HG03159 (cell line): Measurements from ENCODE around the gene DDX39B.
"Not testable (repeated sequence)": the region's sequence is repeated elsewhere in the genome, so short reads cannot be mapped to it uniquely, and the experiment has no call there.

Experiments
- ATAC-seq: cut with Tn5 transposase; IDR thresholded peaks from one replicate; pipeline ENCODE4 v1.9.1; 2021; ENCODE audit warnings: mild to moderate bottlenecking, moderate library complexity; ENCODE audit not compliant: unreplicated experiment

DDX39B gene

DNA sequence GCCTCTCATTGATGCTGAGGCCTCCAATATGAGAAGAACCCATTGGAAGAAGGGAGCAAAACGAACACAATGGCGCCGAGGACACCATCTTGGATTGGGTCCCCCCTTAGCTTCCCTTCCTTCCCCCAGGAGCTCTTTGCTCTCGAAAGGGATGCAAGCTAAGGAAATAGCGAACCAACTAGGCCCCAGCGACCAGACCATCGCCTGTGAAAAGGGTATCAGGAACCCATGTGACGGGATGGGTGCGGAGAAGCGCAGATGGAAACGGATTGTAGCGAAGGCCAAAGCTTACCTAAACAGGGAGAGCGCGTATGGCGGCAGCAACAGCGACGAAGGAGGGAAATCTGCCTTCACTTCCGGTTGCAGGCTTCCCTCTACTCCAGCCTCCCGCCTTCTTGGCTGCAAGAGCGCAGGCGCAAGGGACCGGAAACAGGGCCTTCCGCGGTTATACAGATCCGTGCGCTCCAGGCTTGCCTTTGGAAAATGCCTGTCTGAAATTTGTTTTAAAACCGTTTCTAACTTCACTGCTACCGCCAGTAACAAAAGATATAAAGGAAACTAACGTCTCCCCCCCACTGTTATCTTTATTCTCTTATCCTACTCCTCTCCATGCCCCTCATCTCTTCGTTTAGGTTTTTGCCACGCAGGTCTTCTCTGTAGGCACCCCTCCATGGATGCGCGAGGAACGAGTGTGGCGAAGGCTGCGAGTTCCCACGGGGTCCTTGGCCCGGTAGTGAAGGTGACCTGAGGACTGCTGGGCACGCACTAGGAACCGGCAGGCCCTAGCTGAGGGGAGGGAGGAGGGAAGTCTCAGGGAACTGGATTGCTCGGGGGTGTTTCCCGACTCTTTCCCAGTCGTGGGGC lies at the start of gene DDX39B:
Gene DDX39B (minus strand): TSS at position 346 of the 864 bp plus-strand sequence. CDS start 1,471 bp downstream, outside the sequence.
- peak; percentile 52 for ATAC-seq

GRCh38 chr6:31590691-31591090 lies 48.9 kb upstream of the DDX39B start:
- ATAC-seq = not testable (repeated sequence)

- no peak for ATAC-seq
Measured at GRCh38 chr6:31588871-31589650, 47.3 kb upstream of the DDX39B start.

DNA sequence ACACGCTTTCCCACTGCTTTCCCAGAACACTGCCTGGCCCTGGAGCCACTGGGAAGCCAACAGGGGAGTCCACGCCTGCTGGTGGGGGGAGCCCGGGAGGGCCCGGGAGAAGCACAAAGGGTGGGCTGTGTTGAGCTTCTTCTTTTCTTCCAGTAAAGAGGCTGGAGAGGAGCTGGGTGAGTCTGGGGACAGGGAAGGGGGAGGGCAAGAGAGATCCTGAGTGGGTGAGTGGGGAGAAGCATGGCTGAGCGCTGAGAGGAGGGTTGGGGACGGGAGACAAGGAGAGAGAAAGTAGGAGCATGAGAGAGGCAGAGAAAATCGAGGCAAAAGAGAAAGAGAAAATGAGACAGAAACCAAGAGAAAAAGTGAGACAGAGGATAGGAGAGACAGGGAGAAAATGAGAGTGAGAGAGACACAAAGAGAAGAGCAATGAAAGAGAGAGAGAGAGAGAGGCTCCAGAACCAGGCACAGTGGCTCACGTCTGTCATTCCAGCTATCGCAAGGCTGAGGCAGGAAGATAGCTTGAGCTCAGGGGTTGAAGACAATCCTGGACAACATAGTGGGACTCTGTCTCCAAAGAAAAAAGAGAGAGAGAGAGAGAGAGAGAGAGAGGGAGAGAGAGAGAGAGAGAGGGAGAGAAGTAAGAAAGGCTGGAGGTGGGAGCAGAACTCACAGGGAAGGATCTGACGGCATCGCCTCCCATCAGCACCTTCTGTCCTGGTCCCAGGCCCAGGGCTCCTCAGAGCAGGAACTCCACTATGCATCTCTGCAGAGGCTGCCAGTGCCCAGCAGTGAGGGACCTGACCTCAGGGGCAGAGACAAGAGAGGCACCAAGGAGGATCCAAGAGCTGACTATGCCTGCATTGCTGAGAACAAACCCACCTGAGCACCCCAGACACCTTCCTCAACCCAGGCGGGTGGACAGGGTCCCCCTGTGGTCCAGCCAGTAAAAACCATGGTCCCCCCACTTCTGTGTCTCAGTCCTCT lies 46.3 kb upstream of the DDX39B start:
- ATAC-seq = no peak

GRCh38 chr6:31586599-31587281 lies 44.9 kb upstream of the DDX39B start:
- ATAC-seq = no peak

DNA sequence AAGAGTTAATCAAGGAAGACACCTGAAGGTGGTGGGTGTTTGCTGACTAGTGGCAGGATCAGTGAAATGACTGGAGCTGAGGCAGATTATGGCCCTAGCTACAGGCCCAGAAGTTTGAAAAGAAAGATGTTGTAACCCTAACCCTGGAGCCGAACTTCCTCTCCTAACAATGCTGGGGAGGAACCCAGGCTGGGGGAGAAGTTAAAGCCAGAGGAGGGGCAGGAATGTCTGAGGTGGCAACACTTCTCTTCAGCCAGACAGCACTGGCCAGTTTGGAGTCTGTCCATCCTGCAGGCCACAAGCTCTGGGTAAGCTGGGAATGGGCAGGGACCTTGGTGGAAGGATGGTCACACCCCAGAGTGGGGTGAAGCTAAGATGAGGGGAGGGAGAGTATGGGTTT lies 44.2 kb upstream of the DDX39B start, which contains the start of gene LST1:
Gene LST1 (plus strand): TSS at position 270 of the 400 bp plus-strand sequence. CDS start 1,023 bp downstream, outside the sequence.
- no peak for ATAC-seq

- ATAC-seq = no peak
Measured at GRCh38 chr6:31585491-31585890, 43.7 kb upstream of the DDX39B start.

- ATAC-seq = no peak
Measured at GRCh38 chr6:31582230-31582643, 40.4 kb upstream of the DDX39B start, which contains the start of gene LTB. TSS of gene LTB (minus strand) at chr6:31582424. CDS start at chr6:31582417, 7 bp downstream.

DNA sequence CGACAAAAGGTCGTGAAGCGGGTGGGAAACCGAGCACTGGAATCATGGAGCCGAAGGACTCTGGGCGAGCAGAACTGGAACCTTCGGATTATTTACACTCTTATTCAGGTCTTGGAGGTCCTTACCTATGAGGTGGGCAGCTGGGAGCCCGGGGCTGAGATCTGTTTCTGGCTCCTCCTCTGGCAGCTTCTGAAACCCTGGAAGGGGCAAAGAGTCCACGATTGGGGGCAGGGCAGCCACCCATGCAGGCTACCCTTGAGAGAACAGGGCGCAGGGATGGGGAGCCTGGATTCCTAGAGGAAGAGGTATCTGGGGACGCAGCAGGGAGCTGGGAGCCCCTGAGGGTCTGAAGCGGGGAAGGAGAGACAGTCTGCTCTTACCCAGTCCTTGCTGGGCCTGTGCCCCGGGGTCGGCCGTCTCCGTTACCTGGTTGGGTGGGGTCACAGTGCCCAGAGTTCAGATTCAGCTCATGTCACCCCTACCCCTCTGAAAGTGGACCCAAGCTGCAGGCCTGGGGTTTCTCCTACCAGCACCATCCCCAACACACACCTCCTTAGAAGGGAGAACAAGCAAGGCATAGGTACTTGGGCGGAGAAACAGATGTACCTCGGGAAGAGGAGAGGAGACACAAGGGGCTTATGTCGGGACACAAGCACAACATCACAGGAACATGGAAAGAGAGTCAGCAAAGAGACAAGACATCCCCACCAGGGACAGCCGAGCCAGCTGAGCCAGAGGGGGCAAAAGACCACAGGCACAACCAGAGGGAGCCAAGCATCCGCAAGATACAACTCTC lies 39.8 kb upstream of the DDX39B start:
- no peak for ATAC-seq

- peak; percentile 53 for ATAC-seq
Measured at GRCh38 chr6:31580807-31581433, 39.1 kb upstream of the DDX39B start.

DNA sequence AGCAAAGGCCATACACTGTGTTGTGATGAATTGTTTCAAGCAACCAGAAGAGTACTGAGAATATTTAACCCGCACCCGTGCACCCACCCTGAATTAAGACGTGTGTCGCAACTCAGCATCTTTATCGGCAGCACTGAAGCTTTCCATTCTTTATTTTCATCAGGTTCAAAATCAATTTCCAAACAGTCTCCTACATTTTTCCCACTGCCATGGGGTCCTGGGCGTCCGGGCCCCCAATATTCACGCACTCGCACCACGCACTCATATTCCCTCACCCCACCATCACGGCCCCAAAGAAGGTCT lies 38.6 kb upstream of the DDX39B start:
- ATAC-seq = no peak

- no peak for ATAC-seq
Measured at GRCh38 chr6:31579546-31580437, 38.0 kb upstream of the DDX39B start.

GRCh38 chr6:31579119-31579505 lies 37.3 kb upstream of the DDX39B start:
- no peak for ATAC-seq

DNA sequence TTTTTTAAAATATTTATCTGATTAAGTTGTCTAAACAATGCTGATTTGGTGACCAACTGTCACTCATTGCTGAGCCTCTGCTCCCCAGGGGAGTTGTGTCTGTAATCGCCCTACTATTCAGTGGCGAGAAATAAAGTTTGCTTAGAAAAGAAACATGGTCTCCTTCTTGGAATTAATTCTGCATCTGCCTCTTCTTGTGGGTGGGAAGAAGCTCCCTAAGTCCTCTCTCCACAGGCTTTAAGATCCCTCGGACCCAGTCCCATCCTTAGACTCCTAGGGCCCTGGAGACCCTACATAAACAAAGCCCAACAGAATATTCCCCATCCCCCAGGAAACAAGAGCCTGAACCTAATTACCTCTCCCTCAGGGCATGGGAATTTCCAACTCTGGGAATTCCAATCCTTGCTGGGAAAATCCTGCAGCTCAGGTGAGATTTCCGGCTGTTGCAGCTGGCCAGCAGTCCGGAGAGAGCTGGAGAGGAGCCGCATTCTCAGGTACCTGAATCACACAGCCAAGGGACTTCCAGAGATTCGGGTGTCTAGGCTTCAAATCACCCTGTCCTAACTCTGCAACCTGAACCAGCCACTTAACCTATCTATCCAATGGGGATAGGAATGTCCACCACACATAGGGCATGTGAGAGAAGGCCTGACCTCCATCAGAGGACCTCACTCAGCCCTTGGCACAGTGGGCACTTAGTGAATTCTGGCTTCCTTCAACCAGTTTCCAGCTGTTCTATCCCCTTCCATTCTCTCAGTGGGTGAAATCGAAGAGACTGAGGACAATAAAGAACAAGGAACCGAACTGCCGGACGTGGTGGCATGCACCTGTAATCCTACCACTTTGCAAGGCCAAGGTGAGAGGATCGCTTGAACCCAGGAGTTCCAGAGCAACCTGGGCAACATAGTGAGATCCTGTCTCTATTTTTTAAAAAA lies 36.6 kb upstream of the DDX39B start:
- no peak for ATAC-seq

DNA sequence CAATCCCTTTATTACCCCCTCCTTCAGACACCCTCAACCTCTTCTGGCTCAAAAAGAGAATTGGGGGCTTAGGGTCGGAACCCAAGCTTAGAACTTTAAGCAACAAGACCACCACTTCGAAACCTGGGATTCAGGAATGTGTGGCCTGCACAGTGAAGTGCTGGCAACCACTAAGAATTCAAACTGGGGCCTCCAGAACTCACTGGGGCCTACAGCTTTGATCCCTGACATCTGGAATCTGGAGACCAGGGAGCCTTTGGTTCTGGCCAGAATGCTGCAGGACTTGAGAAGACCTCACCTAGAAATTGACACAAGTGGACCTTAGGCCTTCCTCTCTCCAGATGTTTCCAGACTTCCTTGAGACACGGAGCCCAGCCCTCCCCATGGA lies 35.8 kb upstream of the DDX39B start:
- no peak for ATAC-seq

GRCh38 chr6:31576897-31577578 lies 35.2 kb upstream of the DDX39B start:
- ATAC-seq = no peak
